Cardiac septum (tissue), 1 donor: ENCODE results near the gene DUT. TPM values are rescaled to one million over a fixed set of nuclear protein-coding genes. Genes with fewer than 3 reads are reported as not detected.
"Not testable (repeated sequence)": the region's sequence is repeated elsewhere in the genome, so short reads cannot be mapped to it uniquely, and the experiment has no call there.

ENCODE experiments used
- DNase-seq: peaks from one replicate; pipeline ENCODE4 v3.0.0-alpha.2; 2020; ENCODE audit warnings: low spot score
- intact Hi-C: fragments of 100-400 bp; cut with DNase I; formaldehyde crosslinking; loops from one replicate; pipeline ENCODE4 v1.14.0; 2022
- total RNA-seq: library from RNA; stranded (reverse); fragmentation: NEBNext Ultra II Directional; extraction: Animal tissue kit (Norgen Biotek cat#: 25700); gene quantifications from one replicate; pipeline ENCODE4 v1.2.1, GENCODE V29; 2021
- donor health status: DM: no; HTN: no; CAD: no.

DUT gene
- total RNA-seq, 1 donor from 2014 or later, result 66.9 TPM

GRCh38 chr15:48324949-48325348 lies 6.3 kb upstream of the DUT start:
- DNase-seq, result no peak
- intact Hi-C loops, result no loop called here

- DNase-seq, result no peak
Observed at GRCh38 chr15:48325400-48325799, 5.8 kb upstream of the DUT start.

GRCh38 chr15:48326180-48326579 lies 5.0 kb upstream of the DUT start:
- intact Hi-C loops, DNase-seq: not testable (repeated sequence)

More at GRCh38 chr15:48325400-48325799, 5.8 kb upstream of the DUT start:
- intact Hi-C loops, result no loop called here

- intact Hi-C loops, result no loop called here
- DNase-seq, result no peak
Observed at GRCh38 chr15:48330105-48330785, 984 bp upstream of the DUT start.

- DNase-seq, result peak; percentile 86
- intact Hi-C loops, result no loop called here
Observed at GRCh38 chr15:48331796-48332641, 790 bp downstream of the DUT start.

- intact Hi-C loops, result no loop called here
- no peak for DNase-seq
Observed at GRCh38 chr15:48332642-48333034, 1.4 kb downstream of the DUT start.

- DNase-seq, result no peak
- intact Hi-C loops, result no loop called here
Observed at GRCh38 chr15:48333540-48333939, 2.3 kb downstream of the DUT start.

GRCh38 chr15:48334260-48334659 lies 3.0 kb downstream of the DUT start:
- no peak for DNase-seq
- intact Hi-C loops, result no loop called here

GRCh38 chr15:48336940-48337339 lies 5.7 kb downstream of the DUT start:
- intact Hi-C loops, result no loop called here
- DNase-seq, result no peak

GRCh38 chr15:48337607-48338006 lies 6.4 kb downstream of the DUT start:
- no peak for DNase-seq
- intact Hi-C loops, result no loop called here

GRCh38 chr15:48340111-48340510 lies 8.9 kb downstream of the DUT start:
- intact Hi-C loops, result no loop called here
- DNase-seq, result no peak

- intact Hi-C loops, result no loop called here
- DNase-seq, result no peak
Observed at GRCh38 chr15:48343865-48344264, 12.6 kb downstream of the DUT start.

GRCh38 chr15:48345516-48345915 lies 14.3 kb downstream of the DUT start:
- intact Hi-C loops, result no loop called here
- DNase-seq, result no peak

GRCh38 chr15:48352474-48353072 lies 21.3 kb downstream of the DUT start:
- intact Hi-C loops, result loop anchor here (10.0 kb wide), 2 partner anchors 1158 to 1792 kb away; no protein-coding TSS in a partner anchor
- DNase-seq, result no peak

GRCh38 chr15:48354694-48355303 lies 23.6 kb downstream of the DUT start:
- DNase-seq, result no peak
- intact Hi-C loops, result loop anchor here (5.0 to 10.0 kb wide), 4 partner anchors 293 to 1790 kb away; partner anchors contain the start of gene FBN1

- intact Hi-C loops, result loop anchor here (5.0 to 10.0 kb wide), 4 partner anchors 292 to 1789 kb away; partner anchors contain the start of gene FBN1
- no peak for DNase-seq
Observed at GRCh38 chr15:48355377-48355776, 24.1 kb downstream of the DUT start.

GRCh38 chr15:48358229-48359152 lies 27.3 kb downstream of the DUT start:
- intact Hi-C loops, result loop anchor here (5.0 to 10.0 kb wide), 4 partner anchors 289 to 1786 kb away; partner anchors contain the start of gene FBN1
- DNase-seq, result no peak

GRCh38 chr15:48360841-48361240 lies 29.6 kb downstream of the DUT start:
- DNase-seq, result no peak
- intact Hi-C loops, result no loop called here

GRCh38 chr15:48361685-48362084 lies 30.5 kb downstream of the DUT start:
- DNase-seq, result no peak

More at GRCh38 chr15:48361685-48362084, 30.5 kb downstream of the DUT start:
- intact Hi-C loops, result no loop called here
